Adipose tissue (tissue), 3 donors: ENCODE data around the gene ADAM23. TPM values are rescaled to one million over a fixed set of nuclear protein-coding genes. Genes with fewer than 3 reads are reported as not detected.

Experiments used
- H3K27ac ChIP-seq: one replicate; pipeline ENCODE4 v1.5.1; 2013; ENCODE audit warnings: low read depth, low read length
- WGBS, 3 donors: extraction: QIAGEN DNeasy Blood & Tissue Kit; methylation state at CpG; one replicate each; pipeline ENCODE4 v1.1.7; 2013; 5-methylcytosine and 5-hydroxymethylcytosine counted together
- polyA plus RNA-seq, 3 donors: library from polyadenylated mRNA; stranded (reverse); fragments of 200-250 nt; gene quantifications; one replicate each; pipeline ENCODE4 v1.2.3, GENCODE V29; 2013
- donor health status: healthy with polysubstance abuse.
- donor health status: Bipolar disorder and iron deficiency.
- donor health status: healthy.

The ADAM23 gene
- polyA plus RNA-seq, 3 donors: 0.07 to 1.2 (median 1.0) TPM

DNA sequence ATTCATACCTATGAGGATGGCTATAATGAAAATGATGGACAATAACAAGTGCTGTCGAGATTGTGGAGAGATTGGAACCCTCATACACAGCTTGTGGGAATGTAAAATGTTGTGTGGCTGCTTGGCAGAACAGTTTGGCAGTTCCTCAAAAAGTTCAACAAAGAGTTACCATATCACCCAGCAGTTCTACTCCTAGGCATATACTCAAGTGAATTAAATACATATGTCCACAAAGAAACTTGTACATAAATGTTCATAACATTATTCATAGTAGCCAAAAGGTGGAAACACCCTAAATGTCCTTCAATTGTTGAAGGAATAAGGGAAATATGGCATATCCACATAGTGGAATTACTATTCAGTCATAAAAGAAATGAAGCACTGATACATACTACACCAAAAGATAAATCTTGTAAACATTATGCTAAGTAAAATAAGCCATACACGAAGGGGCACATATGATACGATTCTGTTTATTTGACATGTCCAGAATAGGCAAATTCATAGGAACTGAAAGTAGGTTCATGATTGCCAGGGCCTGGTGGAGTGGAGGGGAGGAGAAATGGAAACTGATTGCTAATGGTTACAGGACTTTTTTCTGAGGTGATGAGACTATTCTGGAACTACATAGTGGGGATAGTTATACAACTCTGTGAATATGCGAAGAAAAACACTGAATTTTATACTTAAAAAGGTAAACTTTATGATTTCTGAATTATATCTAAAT, 92.1 kb downstream of the ADAM23 start:
- WGBS, 3 donors: 77 to 86% (median 79%) methylated on average over 4 of the region's 4 CpGs

DNA sequence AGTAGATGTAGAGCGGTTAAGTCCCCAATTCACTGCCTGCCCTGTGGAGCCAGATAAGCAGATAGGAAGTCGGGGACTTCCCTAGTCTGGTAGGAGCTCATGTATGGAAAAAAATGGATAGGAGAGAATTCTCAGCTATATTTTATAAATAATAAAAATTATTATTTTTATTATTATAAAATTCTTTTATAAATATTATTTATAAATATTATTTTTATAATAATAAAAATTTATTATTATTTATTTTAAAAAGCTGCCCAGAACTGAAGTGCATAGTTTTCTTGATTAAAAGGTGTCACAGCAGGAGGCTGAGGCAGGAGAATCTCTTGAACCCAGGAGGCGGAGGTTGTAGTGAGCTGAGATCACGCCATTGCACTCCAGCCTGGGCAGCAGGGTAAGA, 97.4 kb downstream of the ADAM23 start:
- 92 to 94% (median 94%) methylated on average over 4 of the region's 4 CpGs for WGBS, 3 donors
- H3K27ac ChIP-seq: no peak overlapping the region

More for the DNA sequence above, 92.1 kb downstream of the ADAM23 start:
- no peak overlapping the region for H3K27ac ChIP-seq

DNA sequence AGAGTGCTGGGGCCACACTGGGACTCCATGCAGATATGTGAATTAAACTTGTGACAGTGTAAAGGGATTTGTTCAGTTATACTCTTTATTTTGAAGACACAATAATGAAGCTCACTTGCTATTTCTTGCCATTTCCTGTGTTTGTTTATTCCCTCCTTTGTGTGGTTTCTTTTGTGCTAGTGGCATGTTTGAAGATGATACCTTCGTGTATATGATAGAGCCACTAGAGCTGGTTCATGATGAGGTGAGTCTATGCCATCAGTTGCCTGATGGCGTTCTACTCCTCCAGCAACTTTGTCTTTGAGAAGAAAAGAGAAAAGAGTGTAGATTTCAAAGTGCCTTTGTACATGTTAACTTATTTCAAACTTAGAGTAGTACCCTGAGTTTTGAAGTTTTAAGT, 99.7 kb downstream of the ADAM23 start:
- H3K27ac ChIP-seq: no peak overlapping the region
- whole genome bisulfite sequencing, 3 donors: 61 to 78% (median 73%) methylated on average over 2 of the region's 2 CpGs

DNA sequence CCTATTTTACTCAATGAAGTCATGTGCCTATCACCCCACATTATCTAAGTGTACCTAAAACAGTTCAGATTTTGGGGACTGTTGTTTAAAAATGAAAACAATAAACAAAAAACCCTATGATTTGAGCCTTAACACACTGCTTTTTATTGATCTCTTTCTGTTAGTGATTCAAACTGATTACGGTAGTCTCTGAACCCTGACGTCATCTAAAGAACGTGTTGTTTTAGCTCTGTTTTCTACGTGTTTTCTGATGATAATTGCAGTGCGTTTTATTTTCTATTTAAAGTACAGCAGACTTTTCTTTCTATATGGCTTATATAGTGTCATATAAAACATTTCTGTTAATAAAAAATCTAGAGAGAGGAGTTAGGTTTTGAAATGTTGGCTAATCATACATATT, 105.1 kb downstream of the ADAM23 start:
- 46 to 91% (median 91%) methylated on average over 5 of the region's 5 CpGs for WGBS, 3 donors
- no peak overlapping the region for H3K27ac ChIP-seq

DNA sequence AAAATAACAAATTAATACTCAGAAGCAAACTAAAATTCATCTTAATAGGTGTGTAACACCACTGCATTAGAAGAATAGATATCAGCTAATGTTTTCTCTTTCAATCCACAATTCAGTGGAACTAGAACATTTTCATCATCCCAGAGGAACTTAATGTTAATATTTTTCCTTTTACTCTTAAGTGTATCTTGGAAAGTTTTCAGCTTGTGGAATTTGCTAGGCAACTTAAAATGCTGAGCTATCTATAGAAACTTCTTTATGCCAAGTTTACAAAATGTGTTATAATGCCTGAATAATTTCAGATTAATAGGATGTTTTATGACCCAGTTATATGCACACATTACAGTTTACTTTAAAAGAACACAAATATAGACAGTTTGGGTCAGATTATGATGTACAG, 112.4 kb downstream of the ADAM23 start:
- H3K27ac ChIP-seq: no peak overlapping the region

GRCh38 chr2:206556357-206556949, 113.1 kb downstream of the ADAM23 start:
- 58 to 60% (median 59%) methylated on average over 5 of the region's 5 CpGs for WGBS, 3 donors

DNA sequence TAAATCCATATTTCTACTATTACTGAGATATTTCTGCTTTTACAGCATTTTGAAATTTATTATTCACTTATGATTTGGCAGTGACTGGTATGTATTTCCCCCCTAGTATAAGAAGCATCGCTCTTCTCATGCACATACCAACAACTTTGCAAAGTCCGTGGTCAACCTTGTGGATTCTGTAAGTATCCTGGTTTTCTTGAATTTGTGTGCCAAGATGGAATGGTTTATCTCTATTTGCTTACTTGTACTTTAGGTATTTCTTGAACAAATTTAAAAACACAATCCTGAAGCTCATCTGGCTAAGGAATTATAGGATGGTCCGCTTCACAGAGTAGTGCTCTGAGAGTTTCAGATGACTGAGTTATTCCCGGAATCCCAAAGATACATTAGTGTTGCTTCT, 114.0 kb downstream of the ADAM23 start:
- no peak overlapping the region for H3K27ac ChIP-seq
- WGBS, 3 donors: 87 to 95% (median 91%) methylated on average over 4 of the region's 4 CpGs

More at GRCh38 chr2:206556357-206556949, 113.1 kb downstream of the ADAM23 start:
- H3K27ac ChIP-seq: no peak overlapping the region

DNA sequence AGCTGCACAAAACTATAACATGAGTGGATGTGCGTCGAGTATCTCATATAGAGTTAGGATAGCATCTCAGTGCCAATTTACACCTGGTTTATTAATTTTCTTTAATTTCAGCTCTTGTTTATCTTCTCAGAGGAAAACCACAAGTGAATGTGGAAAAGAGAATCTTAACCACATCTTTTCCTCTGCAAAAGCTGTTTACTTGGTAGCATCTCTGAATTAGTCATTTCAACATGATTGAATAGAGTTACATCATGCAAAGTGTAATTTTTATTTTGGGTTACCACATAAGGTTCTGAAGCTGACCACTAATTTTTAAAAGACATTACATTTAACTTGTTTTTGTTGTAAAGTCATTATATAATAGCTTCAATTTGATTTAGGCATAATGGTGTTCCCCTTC, 115.2 kb downstream of the ADAM23 start:
- no peak overlapping the region for H3K27ac ChIP-seq
- WGBS, 3 donors: 85 to 86% (median 86%) methylated on average over 2 of the region's 2 CpGs

DNA sequence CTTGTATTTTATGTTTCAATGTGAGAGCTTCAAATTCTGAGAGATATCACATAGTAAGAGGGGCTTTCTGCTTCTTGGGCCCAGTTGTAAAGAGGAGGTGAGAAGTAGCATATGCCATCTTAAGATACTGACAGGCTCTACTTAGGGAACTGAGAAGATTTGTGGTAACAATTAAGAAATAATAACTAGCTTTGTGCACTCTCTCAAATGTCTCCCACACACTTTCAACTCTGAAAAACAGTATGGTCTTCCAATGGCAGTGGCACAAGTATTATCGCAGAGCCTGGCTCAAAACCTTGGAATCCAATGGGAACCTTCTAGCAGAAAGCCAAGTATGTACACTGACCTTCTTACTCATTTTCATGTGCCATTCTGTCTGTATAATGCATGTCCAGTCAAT, 118.6 kb downstream of the ADAM23 start:
- WGBS, 3 donors: 96 to 100% (median 100%) methylated on average over 1 of the region's 1 CpG
- no peak overlapping the region for H3K27ac ChIP-seq

GRCh38 chr2:206562375-206562774, 119.0 kb downstream of the ADAM23 start:
- no peak overlapping the region for H3K27ac ChIP-seq
- 82 to 89% (median 86%) methylated on average over 2 of the region's 2 CpGs for WGBS, 3 donors

DNA sequence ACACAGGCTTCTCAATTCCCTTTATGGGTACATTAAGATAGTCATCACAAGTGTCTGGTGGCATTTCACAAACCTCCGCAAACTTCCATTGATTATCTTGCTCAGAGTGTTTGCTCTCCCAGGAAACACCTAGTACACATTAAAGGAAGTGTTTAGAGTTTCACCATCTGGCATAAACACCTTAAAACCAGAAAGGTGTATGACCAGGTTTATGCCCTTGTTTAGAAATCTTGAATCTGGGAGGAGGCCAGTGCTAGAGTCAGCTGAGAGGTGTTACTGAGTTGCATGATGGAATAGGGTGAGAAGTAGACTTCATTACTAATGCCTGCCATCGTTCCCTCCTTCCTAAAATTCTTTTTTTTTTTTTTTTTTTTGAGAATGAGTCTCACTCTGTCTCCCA, 120.0 kb downstream of the ADAM23 start:
- 56 to 94% (median 80%) methylated on average over 2 of the region's 2 CpGs for WGBS, 3 donors
- H3K27ac ChIP-seq: no peak overlapping the region

- H3K27ac ChIP-seq: no peak overlapping the region
- 52 to 85% (median 85%) methylated on average over 4 of the region's 4 CpGs for WGBS, 3 donors
Measured at GRCh38 chr2:206565666-206566065, 122.3 kb downstream of the ADAM23 start.

GRCh38 chr2:206569470-206569869, 126.1 kb downstream of the ADAM23 start:
- H3K27ac ChIP-seq: no peak overlapping the region
- 79 to 92% (median 86%) methylated on average over 3 of the region's 3 CpGs for WGBS, 3 donors

DNA sequence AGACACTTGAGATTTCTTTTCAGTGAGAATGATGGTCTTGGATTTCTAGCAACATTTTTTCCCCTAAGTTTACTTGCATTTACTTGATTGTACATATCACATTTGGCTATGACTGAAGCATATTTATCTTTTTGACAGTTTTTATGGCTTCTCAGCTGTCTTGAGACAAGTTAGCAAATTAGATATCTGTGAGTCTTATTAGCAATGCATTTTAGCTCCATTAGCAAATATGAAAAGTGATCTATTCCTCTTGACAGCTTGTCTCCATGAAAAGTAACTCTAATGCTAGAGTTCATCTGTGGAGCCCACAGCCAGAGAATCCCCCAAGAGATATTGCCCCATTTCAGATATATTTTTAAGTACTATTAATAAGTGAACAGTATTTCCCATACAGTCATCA, 126.9 kb downstream of the ADAM23 start:
- H3K27ac ChIP-seq: no peak overlapping the region

DNA sequence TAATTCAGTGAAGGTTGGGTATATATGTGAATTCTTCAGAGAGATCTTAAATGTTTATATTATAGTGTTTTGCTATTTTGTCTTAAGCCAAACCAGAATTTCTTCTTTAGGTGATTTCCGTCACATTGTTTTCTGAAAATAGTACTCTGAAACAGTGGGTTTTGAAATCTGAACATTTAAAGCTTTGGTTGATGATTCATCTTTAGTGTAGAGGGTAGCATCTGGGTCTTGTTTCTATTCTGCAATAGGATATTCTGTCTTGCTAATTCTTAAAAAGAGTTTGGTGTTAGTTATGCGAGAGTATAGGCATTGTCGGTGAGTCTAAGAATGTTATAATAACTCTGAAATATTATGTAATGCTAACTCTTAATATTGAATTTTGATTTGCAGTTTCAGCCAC, 129.4 kb downstream of the ADAM23 start:
- H3K27ac ChIP-seq: no peak overlapping the region
- WGBS, 3 donors: 92 to 96% (median 93%) methylated on average over 3 of the region's 3 CpGs

GRCh38 chr2:206573793-206574192, 130.5 kb downstream of the ADAM23 start:
- 79 to 87% (median 85%) methylated on average over 6 of the region's 6 CpGs for WGBS, 3 donors
- H3K27ac ChIP-seq: no peak overlapping the region

DNA sequence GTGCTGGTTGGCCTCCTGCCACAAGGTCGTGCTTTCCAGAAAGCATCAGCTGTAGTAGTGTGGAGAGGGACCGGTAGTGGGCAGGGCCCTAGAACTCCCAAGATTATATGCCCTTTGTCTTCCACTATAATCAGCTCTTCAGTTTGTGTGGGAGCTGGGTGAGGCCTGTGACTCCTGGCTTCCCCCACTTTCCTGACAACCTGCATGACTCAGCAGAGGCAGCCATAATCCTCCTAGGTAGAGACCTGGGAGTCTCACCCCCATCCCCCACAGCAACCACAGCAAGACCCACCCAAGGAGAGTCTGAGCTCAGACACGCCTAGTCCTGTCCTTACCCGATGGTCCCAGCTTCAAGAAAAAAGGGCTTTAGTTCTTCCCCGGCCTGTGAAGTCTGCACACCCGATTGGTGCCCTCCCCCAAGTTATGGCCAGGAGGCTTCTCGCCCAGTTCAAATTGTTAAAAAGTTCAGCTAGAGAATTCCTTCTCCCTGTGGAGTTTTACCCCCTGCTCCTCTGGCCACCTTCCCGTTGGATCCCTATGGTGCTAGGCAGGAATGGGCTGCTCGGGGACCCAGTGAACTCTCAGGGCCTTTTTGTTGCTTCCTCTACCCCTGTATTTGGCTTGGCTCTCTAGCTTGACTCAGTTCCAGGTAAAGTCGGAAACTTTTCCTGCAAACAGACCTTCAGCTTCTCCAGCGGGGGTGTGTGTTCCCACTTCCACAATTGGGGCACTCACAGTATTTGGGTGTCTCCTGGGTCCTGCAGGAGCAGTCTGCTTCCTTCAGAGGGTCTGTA, 141.2 kb downstream of the ADAM23 start:
- WGBS, 3 donors: 75 to 79% (median 79%) methylated on average over 11 of the region's 11 CpGs
- H3K27ac ChIP-seq: no peak overlapping the region

GRCh38 chr2:206585335-206585734, 142.0 kb downstream of the ADAM23 start:
- WGBS, 3 donors: 43 to 72% (median 71%) methylated on average over 2 of the region's 2 CpGs

DNA sequence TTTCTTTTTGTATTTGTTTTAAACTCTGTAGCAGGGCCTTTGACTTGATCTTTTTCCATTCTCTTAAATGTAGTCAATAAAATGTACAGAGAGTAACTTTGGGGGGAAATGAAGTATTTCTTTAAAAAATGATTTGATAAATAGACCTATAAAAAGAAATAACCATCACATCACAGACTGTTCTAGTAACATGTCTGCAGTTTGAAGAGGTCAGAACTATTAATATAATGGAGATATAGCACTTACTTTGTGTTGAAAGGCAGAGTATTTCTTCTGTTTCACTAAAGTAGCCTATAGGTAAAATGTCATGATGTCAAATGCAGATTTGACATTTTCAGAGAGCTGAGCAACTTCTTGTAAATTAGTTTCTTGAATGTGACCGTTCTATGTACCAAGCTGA, 143.3 kb downstream of the ADAM23 start:
- no peak overlapping the region for H3K27ac ChIP-seq
- WGBS, 3 donors: 54 to 88% (median 64%) methylated on average over 1 of the region's 1 CpG

More at GRCh38 chr2:206585335-206585734, 142.0 kb downstream of the ADAM23 start:
- no peak overlapping the region for H3K27ac ChIP-seq
